GM12878 (cell line): ENCODE results near the gene OSBPL5. TPM values are rescaled to one million over a fixed set of nuclear protein-coding genes. Genes with fewer than 3 reads are reported as not detected.

ENCODE experiments used
- EZH2 ChIP-seq: IDR thresholded peaks from 2 replicates; pipeline ENCODE4 v1.6.1; 2012; ENCODE audit warnings: low read depth, mild to moderate bottlenecking, control low read depth, inconsistent platforms, low read length, borderline replicate concordance; ENCODE audit not compliant: control insufficient read depth
- IRF4 ChIP-seq: IDR thresholded peaks from 2 replicates; pipeline ENCODE4 v1.6.1; 2011; ENCODE audit warnings: low read depth, low read length
- NFYA ChIP-seq: IDR thresholded peaks from 2 replicates; pipeline ENCODE4 v1.6.1; 2011; ENCODE audit warnings: low read depth, mild to moderate bottlenecking, low read length, improper control_type of control experiment, borderline replicate concordance
- NR2C2 ChIP-seq: IDR thresholded peaks from 2 replicates; pipeline ENCODE4 v1.6.1; 2011; ENCODE audit warnings: borderline replicate concordance, low read depth; ENCODE audit not compliant: control insufficient read depth, insufficient read length
- NR2F1 ChIP-seq: fragments of 450-650 bp; conservative IDR thresholded peaks from 2 replicates; pipeline ENCODE4 v1.6.1; 2017; ENCODE audit warnings: mild to moderate bottlenecking
- SIN3A ChIP-seq: IDR thresholded peaks from 2 replicates; pipeline ENCODE4 v1.6.1; 2012; ENCODE audit warnings: low read depth, low read length, improper control_type of control experiment
- SMAD1 ChIP-seq: fragments of 450-650 bp; IDR thresholded peaks from 2 replicates; pipeline ENCODE4 v1.6.1; 2018; ENCODE audit warnings: mild to moderate bottlenecking, low read depth; ENCODE audit not compliant: partially characterized antibody
- STAT1 ChIP-seq: fragments of 450-650 bp; conservative IDR thresholded peaks from 2 replicates; pipeline ENCODE4 v1.6.1; 2014; ENCODE audit warnings: antibody characterized with exemption, mild to moderate bottlenecking
- TARDBP ChIP-seq: IDR thresholded peaks from 2 replicates; pipeline ENCODE4 v1.6.1; 2016; ENCODE audit warnings: borderline replicate concordance
- polyA plus RNA-seq, 11 experiments: library from polyadenylated mRNA; depleted of rRNA in 4 of 11; unstranded in 6 of 11; stranded (reverse) in 5 of 11; fragments of >200 nt; fragmentation: Nextera tagmentation in 4 of 11; fragmentation: Illumina TruSeq in 1 of 11; extraction: Ambion mirVana in 4 of 11; extraction: Trizol in 1 of 11; gene quantifications; 1 replicate in 1 of 11; 2 replicates in 10 of 11; pipeline versions ENCODE4 v1.2.1 to v1.2.3, GENCODE V29; 2011 to 2016; ENCODE audit warnings: inconsistent platforms in 2 of 11, missing spikeins in 2 of 11, low read depth in 1 of 11
- total RNA-seq, 4 experiments: library from RNA; depleted of rRNA in 3 of 4; stranded (reverse); fragments of >200 nt in 3 of 4; fragmentation: Illumina TruSeq in 1 of 4; extraction: Trizol in 1 of 4; gene quantifications; 2 replicates each; pipeline versions ENCODE4 v1.2.1 to v1.2.3, GENCODE V29; 2013 to 2021
- TF ChIP-seq, protein P1 (sequence below): fragments of 450-650 bp; IDR thresholded peaks from 2 replicates; pipeline ENCODE4 v1.6.1; 2017; ENCODE audit warnings: low read depth, mild to moderate bottlenecking, moderate library complexity
- TF ChIP-seq, protein P2 (sequence below): IDR thresholded peaks from 2 replicates; pipeline ENCODE4 v1.6.1; 2011; ENCODE audit warnings: borderline replicate concordance, low read depth, mild to moderate bottlenecking, moderate library complexity, mixed read lengths, low read length; ENCODE audit not compliant: insufficient read depth; ENCODE audit errors: extremely low read length

Gene OSBPL5
- total and polyA plus RNA-seq, 10 of the 15 experiments (the other 5 are each of a cell fraction or from before 2014, with no cell fraction given), result not detected

DNA sequence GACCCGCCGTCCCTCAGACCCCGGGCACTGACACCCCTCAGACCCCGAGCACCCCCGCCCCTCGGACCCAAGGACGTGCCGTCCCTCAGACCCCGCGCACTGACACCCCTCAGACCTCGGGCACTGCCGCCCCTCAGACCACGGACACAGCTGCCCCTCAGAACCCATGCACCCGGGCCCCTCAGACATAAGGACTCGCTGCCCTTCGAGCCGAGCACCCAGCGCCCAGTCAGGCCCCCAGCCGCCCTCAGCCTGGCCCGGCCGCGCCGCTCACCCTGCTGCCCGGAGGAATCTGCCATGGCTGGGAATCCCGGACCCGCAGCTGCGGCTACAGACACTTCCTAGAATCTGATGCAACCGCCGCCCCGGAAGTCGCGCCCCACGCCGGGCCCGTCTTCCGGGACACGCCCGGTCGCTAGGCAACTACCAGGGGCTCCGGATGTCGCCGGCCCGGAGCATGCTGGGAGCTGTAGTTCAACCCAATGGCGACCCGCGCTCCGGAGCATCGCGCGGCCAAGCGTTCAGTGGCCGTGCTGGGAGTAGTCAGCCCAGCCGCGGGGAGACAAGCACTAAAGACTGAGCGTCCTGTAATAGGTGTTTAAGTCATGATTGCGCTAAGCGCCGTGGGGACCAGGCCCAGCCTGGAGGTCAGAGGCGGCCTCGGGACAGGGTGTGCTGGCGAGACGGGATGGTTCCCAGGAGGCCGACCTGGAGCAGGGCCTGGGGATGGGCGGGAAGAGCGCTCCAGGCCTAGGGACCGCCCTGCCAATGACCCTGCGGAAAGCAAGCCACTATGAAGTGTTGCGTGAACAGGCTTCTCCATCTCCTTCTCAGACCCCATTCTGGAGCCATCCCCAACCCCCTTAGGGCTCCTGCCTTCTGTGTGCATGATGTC, 107.8 kb downstream of the OSBPL5 start, which contains the start of gene CARS1 (continued):
- peak; percentile 93 for TF ChIP-seq SIN3A
- TF ChIP-seq TARDBP, result peak; percentile 87; the same call in 1 of the 2 replicates
- no peak for TF ChIP-seq EZH2
- TF ChIP-seq, protein P1, sequence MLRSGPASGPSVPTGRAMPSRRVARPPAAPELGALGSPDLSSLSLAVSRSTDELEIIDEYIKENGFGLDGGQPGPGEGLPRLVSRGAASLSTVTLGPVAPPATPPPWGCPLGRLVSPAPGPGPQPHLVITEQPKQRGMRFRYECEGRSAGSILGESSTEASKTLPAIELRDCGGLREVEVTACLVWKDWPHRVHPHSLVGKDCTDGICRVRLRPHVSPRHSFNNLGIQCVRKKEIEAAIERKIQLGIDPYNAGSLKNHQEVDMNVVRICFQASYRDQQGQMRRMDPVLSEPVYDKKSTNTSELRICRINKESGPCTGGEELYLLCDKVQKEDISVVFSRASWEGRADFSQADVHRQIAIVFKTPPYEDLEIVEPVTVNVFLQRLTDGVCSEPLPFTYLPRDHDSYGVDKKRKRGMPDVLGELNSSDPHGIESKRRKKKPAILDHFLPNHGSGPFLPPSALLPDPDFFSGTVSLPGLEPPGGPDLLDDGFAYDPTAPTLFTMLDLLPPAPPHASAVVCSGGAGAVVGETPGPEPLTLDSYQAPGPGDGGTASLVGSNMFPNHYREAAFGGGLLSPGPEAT, result 0 out of 2 replicates have a peak, but pooled peaks have one; percentile 22
- TF ChIP-seq STAT1, result no peak
- no peak for TF ChIP-seq IRF4
- TF ChIP-seq, protein P2, sequence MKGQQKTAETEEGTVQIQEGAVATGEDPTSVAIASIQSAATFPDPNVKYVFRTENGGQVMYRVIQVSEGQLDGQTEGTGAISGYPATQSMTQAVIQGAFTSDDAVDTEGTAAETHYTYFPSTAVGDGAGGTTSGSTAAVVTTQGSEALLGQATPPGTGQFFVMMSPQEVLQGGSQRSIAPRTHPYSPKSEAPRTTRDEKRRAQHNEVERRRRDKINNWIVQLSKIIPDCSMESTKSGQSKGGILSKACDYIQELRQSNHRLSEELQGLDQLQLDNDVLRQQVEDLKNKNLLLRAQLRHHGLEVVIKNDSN, result no peak
- TF ChIP-seq SMAD1, result no peak
- TF ChIP-seq NFYA, result no peak
- TF ChIP-seq NR2C2, result no peak
- TF ChIP-seq NR2F1, result no peak
